Central memory CD8-positive, alpha-beta T cell (primary cell): ENCODE results near the gene MRPL2.

Source experiments
- ATAC-seq: fragments of 150-1000 bp; cut with Tn5 transposase; replicated peaks from 2 replicates; pipeline ENCODE4 v1.10.0; 2022; ENCODE audit warnings: mild to moderate bottlenecking, moderate FRiP score, moderate number of reproducible peaks; ENCODE audit not compliant: poor library complexity, severe bottlenecking; ENCODE audit errors: extremely low read depth
- DNase-seq, 2 donors: peaks; one replicate each; pipeline ENCODE4 v3.0.0; 2021; ENCODE audit warnings: low spot score in 2 of 2
- H3K27ac Mint-ChIP-seq: one replicate; pipeline ENCODE4 v1.8.0; 2022; ENCODE audit warnings: low read depth, mild to moderate bottlenecking, moderate library complexity, mixed read lengths
- H3K27me3 Mint-ChIP-seq: one replicate; pipeline ENCODE4 v1.8.0; 2022; ENCODE audit warnings: mixed read lengths
- H3K36me3 Mint-ChIP-seq: one replicate; pipeline ENCODE4 v1.8.0; 2022; ENCODE audit warnings: mild to moderate bottlenecking, moderate library complexity, mixed read lengths; ENCODE audit not compliant: insufficient read depth
- H3K4me1 Mint-ChIP-seq: one replicate; pipeline ENCODE4 v1.8.0; 2022; ENCODE audit warnings: mixed read lengths
- H3K4me3 Mint-ChIP-seq: one replicate; pipeline ENCODE4 v1.8.0; 2022; ENCODE audit warnings: mild to moderate bottlenecking, moderate library complexity, mixed read lengths
- H3K9me3 Mint-ChIP-seq: one replicate; pipeline ENCODE4 v1.8.0; 2022; ENCODE audit warnings: mixed read lengths

The MRPL2 gene

GRCh38 chr6:43059168-43060033 lies at the start of gene MRPL2, which contains the start of gene KLC4:
Gene MRPL2 (minus strand): TSS chr6:43059434. CDS start chr6:43059381, 53 bp downstream.
Gene KLC4 (plus strand): TSS chr6:43059631. CDS start chr6:43061336, 1,705 bp downstream.
- ATAC-seq (peak; percentile 99), DNase-seq (peak; percentile 88 to 97)
- H3K9me3 Mint-ChIP-seq = no peaks in the 10 kb centered on the region
- H3K4me3 Mint-ChIP-seq = peak within 1 kb of the TSS; percentile 93
- H3K27ac Mint-ChIP-seq = peak within 1 kb of the TSS; percentile 98
- H3K27me3 Mint-ChIP-seq = no peaks in the 10 kb centered on the region
- peaks cover 42% of the 10 kb centered on the region for H3K4me1 Mint-ChIP-seq
- H3K36me3 Mint-ChIP-seq = peaks cover 19% of the 10 kb centered on the region

GRCh38 chr6:43107344-43108062 lies 48.3 kb upstream of the MRPL2 start:
- H3K4me1 Mint-ChIP-seq = no peaks in the 10 kb centered on the region
- no peak overlapping the region for H3K27ac Mint-ChIP-seq
- H3K36me3 Mint-ChIP-seq = no peaks in the 10 kb centered on the region
- H3K4me3 Mint-ChIP-seq = no peak overlapping the region
- ATAC-seq = no peak
- no peaks in the 10 kb centered on the region for H3K9me3 Mint-ChIP-seq
- DNase-seq = no peak
- no peaks in the 10 kb centered on the region for H3K27me3 Mint-ChIP-seq

- Mint-ChIP-seq H3K4me1 (no peaks in the 10 kb centered on the region), H3K36me3 (no peaks in the 10 kb centered on the region), H3K27ac (no peak overlapping the region), H3K4me3 (no peak overlapping the region), H3K9me3 (no peaks in the 10 kb centered on the region), H3K27me3 (no peaks in the 10 kb centered on the region)
- ATAC-seq (no peak), DNase-seq (no peak)
Measured at GRCh38 chr6:43105538-43106222, 46.4 kb upstream of the MRPL2 start.

- Mint-ChIP-seq H3K36me3 (no peaks in the 10 kb centered on the region), H3K4me3 (no peak overlapping the region), H3K27ac (no peak overlapping the region), H3K27me3 (no peaks in the 10 kb centered on the region), H3K9me3 (no peaks in the 10 kb centered on the region), H3K4me1 (no peaks in the 10 kb centered on the region)
- no peak for DNase-seq
- no peak for ATAC-seq
Measured at GRCh38 chr6:43103253-43103876, 44.1 kb upstream of the MRPL2 start.

GRCh38 chr6:43101497-43101896 lies 42.3 kb upstream of the MRPL2 start:
- no peak for DNase-seq
- no peaks in the 10 kb centered on the region for H3K4me1 Mint-ChIP-seq
- H3K36me3 Mint-ChIP-seq = no peaks in the 10 kb centered on the region
- H3K4me3 Mint-ChIP-seq = no peak overlapping the region
- no peaks in the 10 kb centered on the region for H3K27me3 Mint-ChIP-seq
- H3K27ac Mint-ChIP-seq = peak overlapping the region; percentile 29
- no peaks in the 10 kb centered on the region for H3K9me3 Mint-ChIP-seq
- no peak for ATAC-seq

DNA sequence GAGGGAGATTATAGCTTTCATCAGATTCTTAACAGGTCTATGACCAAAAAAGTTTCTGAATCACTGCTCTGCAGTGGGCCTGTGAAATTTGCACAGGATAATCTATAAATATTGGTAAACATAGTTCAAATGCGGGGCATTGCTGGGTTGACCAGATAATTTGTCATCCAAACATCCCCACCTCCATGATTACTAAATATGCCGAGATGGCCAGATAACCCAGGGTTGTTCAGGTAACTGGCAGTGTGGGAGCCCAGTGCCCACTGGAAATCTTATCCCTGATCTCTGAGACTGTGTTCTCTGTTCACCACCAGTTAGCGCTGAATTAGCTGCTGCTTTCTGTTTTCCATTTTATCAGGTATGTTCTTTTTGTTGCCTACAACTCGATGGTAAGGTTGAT lies 38.3 kb upstream of the MRPL2 start:
- ATAC-seq (no peak), DNase-seq (no peak)
- Mint-ChIP-seq H3K27ac (no peak overlapping the region), H3K36me3 (no peaks in the 10 kb centered on the region), H3K4me3 (no peak overlapping the region), H3K27me3 (no peaks in the 10 kb centered on the region), H3K4me1 (peaks cover 11% of the 10 kb centered on the region), H3K9me3 (no peaks in the 10 kb centered on the region)

- Mint-ChIP-seq H3K27me3 (no peaks in the 10 kb centered on the region), H3K9me3 (no peaks in the 10 kb centered on the region), H3K4me1 (peaks cover 11% of the 10 kb centered on the region), H3K36me3 (no peaks in the 10 kb centered on the region), H3K27ac (no peak overlapping the region), H3K4me3 (no peak overlapping the region)
- DNase-seq = no peak
- no peak for ATAC-seq
Measured at GRCh38 chr6:43097098-43097489, 37.9 kb upstream of the MRPL2 start.

DNA sequence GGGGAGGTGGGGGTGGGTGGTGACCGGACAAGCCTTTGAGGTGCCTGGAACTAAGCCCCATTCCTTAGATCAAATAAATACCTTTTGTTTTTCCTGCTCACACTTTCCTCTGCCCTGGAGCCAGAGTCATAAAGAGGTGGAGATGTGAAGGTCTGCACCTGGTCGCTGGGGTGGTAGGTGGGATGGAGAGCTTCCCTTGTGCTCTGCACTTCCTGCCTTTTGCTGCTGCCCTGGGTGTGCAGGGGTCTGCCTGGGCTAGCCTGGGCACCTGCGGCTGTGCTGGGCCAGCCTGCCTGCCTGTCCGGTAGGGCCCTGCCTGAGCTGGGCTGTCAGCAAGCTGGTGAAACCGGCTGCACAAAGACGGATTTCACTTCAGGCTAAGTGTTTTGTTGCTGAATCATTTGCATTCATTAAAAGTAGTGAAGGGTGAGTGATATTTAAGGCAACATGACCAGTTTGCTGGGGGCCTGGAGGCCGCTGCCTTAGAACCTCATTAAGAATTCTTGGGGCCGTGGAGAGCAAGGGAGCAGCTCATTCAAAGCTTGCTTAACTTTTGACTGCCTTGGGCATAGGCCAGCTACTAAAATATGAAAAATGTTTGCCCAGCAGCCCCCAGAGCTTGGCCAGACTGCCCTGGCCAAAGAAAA lies 37.3 kb upstream of the MRPL2 start:
- no peaks in the 10 kb centered on the region for H3K9me3 Mint-ChIP-seq
- no peaks in the 10 kb centered on the region for H3K27me3 Mint-ChIP-seq
- H3K27ac Mint-ChIP-seq = no peak overlapping the region
- no peak overlapping the region for H3K4me3 Mint-ChIP-seq
- DNase-seq = no peak
- H3K4me1 Mint-ChIP-seq = peaks cover 11% of the 10 kb centered on the region
- ATAC-seq = no peak
- no peaks in the 10 kb centered on the region for H3K36me3 Mint-ChIP-seq

DNA sequence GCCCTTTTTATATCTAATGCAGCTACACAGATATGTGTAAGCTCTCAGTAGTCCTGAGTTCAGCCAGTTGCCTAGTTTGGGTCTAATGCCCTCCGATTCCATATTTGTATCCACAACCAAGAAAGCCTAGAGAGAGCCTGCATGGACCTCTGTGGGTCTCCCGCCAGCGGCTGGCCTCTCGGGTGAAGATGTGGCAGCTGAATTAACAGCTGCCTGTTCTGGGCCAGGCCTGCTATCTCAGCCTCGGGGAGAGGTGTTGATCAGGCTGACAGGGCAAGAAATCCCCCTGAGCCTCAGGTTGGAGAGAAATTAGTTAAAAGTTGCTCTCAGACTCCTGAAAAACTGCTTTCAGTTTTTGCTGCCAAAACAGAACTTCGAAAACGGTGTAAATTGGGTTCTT lies 36.7 kb upstream of the MRPL2 start:
- Mint-ChIP-seq H3K4me1 (peaks cover 11% of the 10 kb centered on the region), H3K9me3 (no peaks in the 10 kb centered on the region), H3K27ac (peak overlapping the region; percentile 25)

GRCh38 chr6:43093436-43094289 lies 34.4 kb upstream of the MRPL2 start:
- no peaks in the 10 kb centered on the region for H3K9me3 Mint-ChIP-seq
- ATAC-seq = no peak
- peak overlapping the region; percentile 16 for H3K4me3 Mint-ChIP-seq
- DNase-seq = no peak
- H3K36me3 Mint-ChIP-seq = no peaks in the 10 kb centered on the region
- H3K27me3 Mint-ChIP-seq = no peaks in the 10 kb centered on the region
- H3K27ac Mint-ChIP-seq = no peak overlapping the region
- H3K4me1 Mint-ChIP-seq = peaks cover 11% of the 10 kb centered on the region

More for the DNA sequence above, 36.7 kb upstream of the MRPL2 start:
- ATAC-seq = no peak
- Mint-ChIP-seq H3K27me3 (no peaks in the 10 kb centered on the region), H3K36me3 (no peaks in the 10 kb centered on the region), H3K4me3 (no peak overlapping the region)
- DNase-seq = no peak

DNA sequence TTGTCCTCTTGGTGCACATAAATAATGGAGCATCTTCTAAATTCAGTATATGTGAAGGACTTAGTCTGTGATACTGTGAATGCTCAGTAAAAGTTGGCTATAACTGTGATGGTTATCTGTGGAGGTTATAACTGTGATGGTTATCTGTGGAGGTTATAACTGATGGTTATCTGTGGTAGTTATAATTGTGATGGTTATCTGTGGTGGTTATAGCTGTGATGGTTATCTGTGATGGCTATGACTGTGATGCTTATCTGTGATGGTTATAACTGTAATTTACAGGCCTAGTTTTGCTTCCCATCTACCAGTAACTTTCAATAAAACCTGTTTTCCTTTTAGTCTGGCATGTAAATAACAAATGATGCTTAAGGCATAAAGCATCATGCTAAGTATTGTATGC lies 33.4 kb upstream of the MRPL2 start:
- Mint-ChIP-seq H3K27me3 (no peaks in the 10 kb centered on the region), H3K4me1 (peaks cover 11% of the 10 kb centered on the region), H3K27ac (no peak overlapping the region), H3K9me3 (no peaks in the 10 kb centered on the region), H3K4me3 (peak overlapping the region; percentile 16), H3K36me3 (no peaks in the 10 kb centered on the region)
- DNase-seq (no peak), ATAC-seq (no peak)
